Keratinocyte (primary cell): Measurements from ENCODE around the gene CRIM1. TPM values are rescaled to one million over a fixed set of nuclear protein-coding genes. Genes with fewer than 3 reads are reported as not detected.

ENCODE experiments used
- DNase-seq: peaks from one replicate; pipeline ENCODE4 v3.0.0-alpha.2; 2011; ENCODE audit warnings: low read depth, missing footprints, low spot score
- FAIRE-seq: peaks from 2 replicates; lab custom pipeline; 2011; peaks lifted over from hg19 to GRCh38; lab: Jason Lieb, UNC
- H2AFZ ChIP-seq: 2 replicates; pipeline ENCODE4 v1.6.0; 2012; ENCODE audit warnings: low read length, control low read depth, inconsistent platforms; ENCODE audit not compliant: control insufficient read depth
- H3K27ac ChIP-seq: 2 replicates; pipeline ENCODE4 v1.5.1; 2011; ENCODE audit warnings: low read length; ENCODE audit not compliant: control insufficient read depth, insufficient read depth
- H3K27me3 ChIP-seq: 3 replicates; pipeline ENCODE4 v1.6.0; 2011; ENCODE audit warnings: low read length; ENCODE audit not compliant: control insufficient read depth, insufficient read depth; ENCODE audit errors: extremely low read depth
- H3K36me3 ChIP-seq, 2 experiments: 2 replicates in 1 of 2; 3 replicates in 1 of 2; pipeline ENCODE4 v1.5.1; 2011; ENCODE audit warnings: low read length in 2 of 2, mild to moderate bottlenecking in 1 of 2; ENCODE audit not compliant: control insufficient read depth in 2 of 2, insufficient read depth in 2 of 2; ENCODE audit errors: extremely low read depth in 1 of 2
- H3K4me1 ChIP-seq: 3 replicates; pipeline ENCODE4 v1.5.1; 2011; ENCODE audit warnings: low read length; ENCODE audit not compliant: control insufficient read depth, insufficient read depth; ENCODE audit errors: extremely low read depth
- H3K4me2 ChIP-seq: 3 replicates; pipeline ENCODE4 v1.6.0; 2011; ENCODE audit warnings: low read depth, low read length; ENCODE audit not compliant: control insufficient read depth, insufficient read depth; ENCODE audit errors: extremely low read depth
- H3K4me3 ChIP-seq, 3 experiments: fragments of 200-600 bp in 1 of 3; sonication (generic) in 1 of 3; 2 replicates in 2 of 3; 3 replicates in 1 of 3; pipeline ENCODE4 v1.5.1; 2011 to 2016; ENCODE audit warnings: low read length in 3 of 3, mild to moderate bottlenecking in 3 of 3, control low read depth in 2 of 3, inconsistent platforms in 1 of 3, low read depth in 1 of 3, mixed read lengths in 1 of 3, mixed run types in 1 of 3, moderate library complexity in 1 of 3; ENCODE audit not compliant: control insufficient read depth in 2 of 3, insufficient read depth in 2 of 3; ENCODE audit errors: extremely low read depth in 1 of 3
- H3K79me2 ChIP-seq: 2 replicates; pipeline ENCODE4 v1.6.0; 2012; ENCODE audit warnings: low read length; ENCODE audit not compliant: control insufficient read depth, insufficient read depth
- H3K9ac ChIP-seq: 3 replicates; pipeline ENCODE4 v1.6.0; 2011; ENCODE audit warnings: low read length; ENCODE audit not compliant: control insufficient read depth, insufficient read depth; ENCODE audit errors: extremely low read depth
- H3K9me1 ChIP-seq: 3 replicates; pipeline ENCODE4 v1.6.0; 2011; ENCODE audit warnings: low read length; ENCODE audit not compliant: control insufficient read depth, insufficient read depth; ENCODE audit errors: extremely low read depth
- H3K9me3 ChIP-seq: 2 replicates; pipeline ENCODE4 v1.5.1; 2012; ENCODE audit warnings: low read depth, low read length; ENCODE audit not compliant: control insufficient read depth
- H4K20me1 ChIP-seq: 3 replicates; pipeline ENCODE4 v1.6.0; 2011; ENCODE audit warnings: low read length; ENCODE audit not compliant: control insufficient read depth, insufficient read depth; ENCODE audit errors: extremely low read depth
- CTCF ChIP-seq, 3 experiments: IDR thresholded peaks in 1 of 3; conservative IDR thresholded peaks in 1 of 3; optimal IDR thresholded peaks in 1 of 3; 2 replicates in 2 of 3; 3 replicates in 1 of 3; pipeline versions ENCODE3 to v1.5.1; 2011; ENCODE audit warnings: low read length in 3 of 3, mild to moderate bottlenecking in 3 of 3, moderate library complexity in 2 of 3, control low read depth in 1 of 3, inconsistent platforms in 1 of 3; ENCODE audit not compliant: insufficient read depth in 2 of 3; ENCODE audit errors: extremely low read depth in 1 of 3
- EZH2 ChIP-seq: IDR thresholded peaks from one replicate; pipeline ENCODE4 v1.6.1; 2012; ENCODE audit warnings: inconsistent platforms, mild to moderate bottlenecking, low read length, moderate library complexity
- dilution Hi-C: fragments of 300-500 bp; cut with MboI; formaldehyde crosslinking; loops from one replicate; pipeline ENCODE4 v1.7.0; 2020; ENCODE audit warnings: low sequenced_read_pairs; ENCODE audit not compliant: extremely low pct_ligation_motif_present
- polyA plus RNA-seq, 5 experiments: library from polyadenylated mRNA; depleted of rRNA in 3 of 5; stranded (reverse) in 3 of 5; stranded (forward) in 1 of 5; unstranded in 1 of 5; fragments of >200 nt; gene quantifications; 1 replicate in 1 of 5; 2 replicates in 3 of 5; 3 replicates in 1 of 5; pipeline versions ENCODE4 v1.2.1 to v1.2.3, GENCODE V29; 2011 to 2012; ENCODE audit warnings: missing spikeins in 2 of 5, low read depth in 1 of 5, low replicate concordance in 1 of 5

Gene CRIM1
- polyA plus RNA-seq, 1 donor (not counting 4 experiments of a cell fraction or from before 2014, with no cell fraction given) = 98.3 TPM

GRCh38 chr2:36572054-36572718 is 216.6 kb downstream of the CRIM1 start:
- Histone ChIP-seq H3K36me3 (peaks cover 0 to 8% of the 10 kb centered on the region in 2 experiments), H3K4me1 (peaks cover 29% of the 10 kb centered on the region), H3K79me2 (peaks cover 12% of the 10 kb centered on the region), H4K20me1 (no peaks in the 10 kb centered on the region), H3K4me2 (no peak overlapping the region), H3K4me3 (no peak overlapping the region), H2AFZ (no peak overlapping the region), H3K9me1 (no peaks in the 10 kb centered on the region), H3K9ac (no peak overlapping the region), H3K9me3 (no peaks in the 10 kb centered on the region), H3K27me3 (no peaks in the 10 kb centered on the region), H3K27ac (no peak overlapping the region)
- DNase-seq = no peak
- TF ChIP-seq EZH2 (no peak), CTCF (optimal IDR thresholded peaks at IDR 0.05 in 1 of 3, IDR thresholded peaks at IDR 0.05 in 1 of 3, conservative IDR thresholded peaks at IDR 0.05 in 1 of 3; ENCODE audit: extremely low read depth in 1 of 3, insufficient read depth in 2 of 3, low read length in 3 of 3) (no peak)
- dilution Hi-C loops = no loop called here
- FAIRE-seq = no peak

- no peak overlapping the region for H3K27ac ChIP-seq
- peaks cover 11% of the 10 kb centered on the region for H3K79me2 ChIP-seq
- no peak overlapping the region for H2AFZ ChIP-seq
- FAIRE-seq (no peak), DNase-seq (no peak)
- H3K4me3 ChIP-seq = no peak overlapping the region
- dilution Hi-C loops = no loop called here
- no peak overlapping the region for H3K9ac ChIP-seq
- no peak overlapping the region for H3K4me2 ChIP-seq
- H3K27me3 ChIP-seq = no peaks in the 10 kb centered on the region
- H3K9me3 ChIP-seq = no peaks in the 10 kb centered on the region
- H4K20me1 ChIP-seq = no peaks in the 10 kb centered on the region
- TF ChIP-seq CTCF (optimal IDR thresholded peaks at IDR 0.05 in 1 of 3, IDR thresholded peaks at IDR 0.05 in 1 of 3, conservative IDR thresholded peaks at IDR 0.05 in 1 of 3; ENCODE audit: extremely low read depth in 1 of 3, insufficient read depth in 2 of 3, low read length in 3 of 3) (no peak), EZH2 (no peak)
- peaks cover 0 to 11% of the 10 kb centered on the region in 2 experiments for H3K36me3 ChIP-seq
- H3K4me1 ChIP-seq = peaks cover 29% of the 10 kb centered on the region
- H3K9me1 ChIP-seq = no peaks in the 10 kb centered on the region
These were observed 217.1 kb downstream of the CRIM1 start for GRCh38 chr2:36572719-36573059.
